ENCODE data around the gene RUNX1.

DNA sequence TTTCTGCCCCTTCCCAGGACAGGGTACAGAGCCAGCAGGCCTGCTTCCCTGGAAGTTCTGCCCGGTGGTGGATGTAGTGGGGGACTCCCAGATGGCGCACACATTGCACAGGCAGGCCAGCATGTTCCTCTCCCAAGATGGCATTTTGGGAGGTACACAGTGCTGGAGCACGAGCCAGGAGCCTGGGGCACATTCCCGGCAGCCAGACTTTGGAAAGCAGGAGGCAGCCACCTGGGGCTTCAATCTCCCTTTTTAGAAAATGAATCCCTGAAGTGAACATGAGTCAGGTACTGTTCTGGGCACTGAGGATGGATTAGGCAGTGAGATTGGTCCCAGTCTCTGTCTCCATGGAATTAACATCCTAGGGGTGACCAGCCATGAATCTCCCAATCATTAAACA lies 56.9 kb downstream of the RUNX1 start:
- TF ChIP-seq, protein P1, sequence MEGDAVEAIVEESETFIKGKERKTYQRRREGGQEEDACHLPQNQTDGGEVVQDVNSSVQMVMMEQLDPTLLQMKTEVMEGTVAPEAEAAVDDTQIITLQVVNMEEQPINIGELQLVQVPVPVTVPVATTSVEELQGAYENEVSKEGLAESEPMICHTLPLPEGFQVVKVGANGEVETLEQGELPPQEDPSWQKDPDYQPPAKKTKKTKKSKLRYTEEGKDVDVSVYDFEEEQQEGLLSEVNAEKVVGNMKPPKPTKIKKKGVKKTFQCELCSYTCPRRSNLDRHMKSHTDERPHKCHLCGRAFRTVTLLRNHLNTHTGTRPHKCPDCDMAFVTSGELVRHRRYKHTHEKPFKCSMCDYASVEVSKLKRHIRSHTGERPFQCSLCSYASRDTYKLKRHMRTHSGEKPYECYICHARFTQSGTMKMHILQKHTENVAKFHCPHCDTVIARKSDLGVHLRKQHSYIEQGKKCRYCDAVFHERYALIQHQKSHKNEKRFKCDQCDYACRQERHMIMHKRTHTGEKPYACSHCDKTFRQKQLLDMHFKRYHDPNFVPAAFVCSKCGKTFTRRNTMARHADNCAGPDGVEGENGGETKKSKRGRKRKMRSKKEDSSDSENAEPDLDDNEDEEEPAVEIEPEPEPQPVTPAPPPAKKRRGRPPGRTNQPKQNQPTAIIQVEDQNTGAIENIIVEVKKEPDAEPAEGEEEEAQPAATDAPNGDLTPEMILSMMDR (conservative IDR thresholded peaks at IDR 0.05), result no peak
- TF ChIP-seq ZFX (IDR thresholded peaks at IDR 0.05), result no peak

Data from C4-2B (cell line).